Gastrocnemius medialis (tissue), 4 donors: ENCODE results near the gene MCM5.

Source experiments
- CTCF ChIP-seq, 5 experiments: fragments of 450-650 bp in 3 of 5; fragments of 200-600 bp in 2 of 5; sonication (generic) in 2 of 5; IDR thresholded peaks in 4 of 5; conservative IDR thresholded peaks in 1 of 5; 1 replicate in 4 of 5; 2 replicates in 1 of 5; pipeline ENCODE4 v1.5.1; 2016 to 2019; ENCODE audit warnings: antibody characterized with exemption in 5 of 5, mild to moderate bottlenecking in 3 of 5, moderate library complexity in 3 of 5
- POLR2A ChIP-seq, 2 donors: fragments of 450-650 bp; IDR thresholded peaks; one replicate each; pipeline ENCODE4 v1.6.1; 2017; ENCODE audit warnings: antibody characterized with exemption in 2 of 2, mild to moderate bottlenecking in 2 of 2, moderate library complexity in 2 of 2

- no peak for TF ChIP-seq CTCF (IDR thresholded peaks at IDR 0.05 in 4 of 5, conservative IDR thresholded peaks at IDR 0.05 in 1 of 5)
- no peak for TF ChIP-seq POLR2A (IDR thresholded peaks at IDR 0.05)
Measured at GRCh38 chr22:35407362-35407761, 7.4 kb downstream of the MCM5 start.
